HS-27A (cell line): Measurements from ENCODE around the gene MALAT1.
"Not testable (repeated sequence)": the region's sequence is repeated elsewhere in the genome, so short reads cannot be mapped to it uniquely, and the experiment has no call there.

Experiments used
- DNase-seq: peaks from one replicate; pipeline ENCODE4 v3.0.0-alpha.2; 2012; ENCODE audit warnings: low read depth, missing footprints

MALAT1 gene

DNA sequence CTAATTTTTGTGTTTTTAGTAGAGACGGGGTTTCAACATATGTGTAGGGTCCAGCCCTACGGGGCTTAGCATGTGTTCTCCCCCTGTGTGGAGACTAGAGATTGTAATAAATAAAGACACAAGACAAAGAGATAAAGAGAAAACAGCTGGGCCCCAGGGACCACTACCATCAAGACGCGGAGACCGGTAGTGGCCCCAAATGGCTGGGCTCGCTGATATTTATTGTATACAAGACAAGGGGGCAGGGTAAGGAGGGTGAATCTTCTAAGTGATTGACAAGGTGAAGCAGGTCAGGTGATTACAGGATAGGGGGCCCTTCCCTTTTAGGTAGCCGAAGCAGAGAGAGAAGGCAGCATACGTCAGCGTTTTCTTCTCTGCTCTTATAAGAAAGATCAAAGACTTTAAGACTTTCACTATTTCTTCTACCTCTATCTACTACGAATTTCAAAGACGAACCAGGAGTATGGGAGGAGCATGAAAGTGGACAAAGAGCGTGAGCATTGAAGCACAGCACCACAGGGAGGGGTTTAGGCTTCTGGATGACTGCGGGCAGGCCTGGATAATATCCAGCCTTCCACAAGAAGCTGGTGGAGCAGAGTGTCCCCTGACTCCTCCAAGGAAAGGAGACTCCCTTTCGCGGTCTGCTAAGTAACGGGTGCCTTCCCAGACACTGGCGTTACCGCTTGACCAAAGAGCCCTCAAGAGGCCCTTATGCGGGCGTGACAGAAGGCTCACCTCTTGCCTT, 23.1 kb downstream of the MALAT1 start:
- not testable (repeated sequence) for DNase-seq

GRCh38 chr11:65522718-65523630, 24.1 kb downstream of the MALAT1 start:
- DNase-seq, result not testable (repeated sequence)

- not testable (repeated sequence) for DNase-seq
Measured at GRCh38 chr11:65523631-65523968, 24.8 kb downstream of the MALAT1 start.

GRCh38 chr11:65524014-65524740, 25.3 kb downstream of the MALAT1 start:
- DNase-seq, result no peak

GRCh38 chr11:65524741-65525545, 26.1 kb downstream of the MALAT1 start, which contains the start of gene SCYL1:
SCYL1 (plus strand) TSS chr11:65525083; CDS start chr11:65525154, 71 bp downstream.
- peak; percentile 41 for DNase-seq

DNA sequence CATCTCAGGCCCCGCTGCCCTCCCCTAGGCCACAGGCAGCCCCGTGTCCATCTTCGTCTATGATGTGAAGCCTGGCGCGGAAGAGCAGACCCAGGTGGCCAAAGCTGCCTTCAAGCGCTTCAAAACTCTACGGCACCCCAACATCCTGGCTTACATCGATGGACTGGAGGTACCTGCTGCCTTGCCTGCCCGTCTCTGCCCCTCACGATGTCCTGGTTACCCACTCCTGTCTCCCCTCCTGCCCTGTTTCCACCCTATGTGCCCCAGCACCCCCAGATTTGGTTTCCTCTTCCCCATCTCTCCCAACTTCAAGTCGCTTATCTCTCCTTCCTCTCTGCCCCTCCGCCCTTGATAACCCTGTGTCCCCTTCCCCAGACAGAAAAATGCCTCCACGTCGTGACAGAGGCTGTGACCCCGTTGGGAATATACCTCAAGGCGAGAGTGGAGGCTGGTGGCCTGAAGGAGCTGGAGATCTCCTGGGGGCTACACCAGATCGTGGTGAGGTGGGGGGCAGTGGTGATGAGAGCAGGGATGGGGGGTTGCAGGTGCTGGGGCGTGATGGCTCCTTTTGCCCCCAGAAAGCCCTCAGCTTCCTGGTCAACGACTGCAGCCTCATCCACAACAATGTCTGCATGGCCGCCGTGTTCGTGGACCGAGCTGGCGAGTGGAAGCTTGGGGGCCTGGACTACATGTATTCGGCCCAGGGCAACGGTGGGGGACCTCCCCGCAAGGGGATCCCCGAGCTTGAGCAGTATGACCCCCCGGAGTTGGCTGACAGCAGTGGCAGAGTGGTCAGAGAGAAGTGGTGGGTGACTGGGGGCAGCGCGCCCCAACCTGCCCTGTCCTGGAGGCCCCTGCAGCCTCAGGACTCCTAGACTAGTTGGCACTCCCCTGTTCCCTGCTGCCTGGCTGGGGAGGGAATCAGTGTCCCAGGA, 27.0 kb downstream of the MALAT1 start:
- no peak for DNase-seq

GRCh38 chr11:65526744-65527143, 27.9 kb downstream of the MALAT1 start:
- DNase-seq, result no peak

GRCh38 chr11:65528819-65529350, 30.0 kb downstream of the MALAT1 start:
- no peak for DNase-seq

DNA sequence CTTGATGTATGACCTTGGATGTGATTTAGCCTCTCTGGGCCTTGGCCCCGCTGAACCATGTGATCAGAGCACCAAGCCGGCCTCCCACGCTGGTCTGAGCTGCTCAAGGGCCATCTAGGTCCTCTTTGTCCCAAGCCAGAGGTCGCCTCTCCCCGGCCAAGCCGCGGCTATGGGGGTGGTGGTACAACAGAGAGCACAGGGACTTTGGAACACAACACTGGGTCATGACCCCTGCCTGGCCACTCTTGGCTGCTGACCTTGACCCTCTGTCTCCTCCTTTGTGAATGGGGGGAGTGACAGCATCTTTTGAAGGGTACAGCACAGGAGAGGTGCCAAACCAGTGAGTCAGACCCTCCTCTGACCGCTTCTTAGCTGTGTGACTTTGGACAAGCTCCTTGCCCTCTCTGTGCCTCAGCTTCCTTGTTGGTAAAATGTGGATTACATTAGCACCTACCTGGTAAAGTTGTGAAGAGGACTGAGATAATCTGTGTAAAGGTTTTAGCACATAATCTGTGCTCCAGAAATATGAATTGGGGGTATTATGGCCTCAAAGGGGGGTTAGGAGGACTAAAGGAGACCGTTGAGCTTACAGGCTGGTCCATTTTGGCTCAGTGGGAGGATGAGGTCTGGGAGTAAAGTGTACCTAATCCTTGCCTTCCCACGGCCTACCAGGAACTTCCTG, 30.8 kb downstream of the MALAT1 start:
- no peak for DNase-seq

GRCh38 chr11:65530157-65530496, 31.3 kb downstream of the MALAT1 start:
- DNase-seq, result no peak

- DNase-seq, result no peak
Measured at GRCh38 chr11:65532388-65533064, 33.7 kb downstream of the MALAT1 start.

- no peak for DNase-seq
Measured at GRCh38 chr11:65535102-65535501, 36.3 kb downstream of the MALAT1 start.

DNA sequence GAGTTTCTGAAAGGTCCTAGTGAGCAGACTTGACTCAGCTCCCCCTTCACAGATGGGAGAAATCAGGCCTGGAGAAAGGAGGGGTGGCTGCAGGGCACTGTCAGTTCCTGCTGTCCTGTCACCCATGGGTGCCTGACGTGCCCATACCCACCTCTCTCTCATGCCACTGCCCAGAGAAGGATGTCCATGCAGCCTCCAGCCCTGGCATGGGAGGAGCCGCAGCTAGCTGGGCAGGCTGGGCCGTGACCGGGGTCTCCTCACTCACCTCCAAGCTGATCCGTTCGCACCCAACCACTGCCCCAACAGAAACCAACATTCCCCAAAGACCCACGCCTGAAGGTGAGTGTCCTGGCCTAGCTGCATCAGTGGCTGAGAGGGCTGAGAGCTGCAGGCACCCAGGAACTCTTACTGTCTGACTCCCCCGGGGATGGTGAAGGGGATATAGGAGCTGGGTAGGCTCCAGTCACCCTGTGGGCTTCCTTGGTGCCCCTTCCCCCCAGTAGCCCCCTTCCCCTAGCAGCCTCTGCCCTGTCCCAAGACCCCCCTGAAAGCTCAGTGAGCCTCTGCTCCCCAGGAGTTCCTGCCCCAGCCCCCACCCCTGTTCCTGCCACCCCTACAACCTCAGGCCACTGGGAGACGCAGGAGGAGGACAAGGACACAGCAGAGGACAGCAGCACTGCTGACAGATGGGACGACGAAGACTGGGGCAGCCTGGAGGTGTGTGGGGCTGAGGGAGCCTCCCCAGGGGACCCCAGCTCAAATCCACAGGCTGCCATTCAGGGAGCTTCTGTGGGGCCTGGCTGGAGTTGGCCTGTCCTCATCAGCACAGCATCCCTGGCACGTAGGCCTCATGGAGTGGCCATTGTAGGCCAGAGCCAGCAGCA, 37.8 kb downstream of the MALAT1 start:
- DNase-seq, result no peak

GRCh38 chr11:65537296-65537597, 38.4 kb downstream of the MALAT1 start:
- no peak for DNase-seq

GRCh38 chr11:65537620-65538231, 38.9 kb downstream of the MALAT1 start:
- DNase-seq, result no peak

DNA sequence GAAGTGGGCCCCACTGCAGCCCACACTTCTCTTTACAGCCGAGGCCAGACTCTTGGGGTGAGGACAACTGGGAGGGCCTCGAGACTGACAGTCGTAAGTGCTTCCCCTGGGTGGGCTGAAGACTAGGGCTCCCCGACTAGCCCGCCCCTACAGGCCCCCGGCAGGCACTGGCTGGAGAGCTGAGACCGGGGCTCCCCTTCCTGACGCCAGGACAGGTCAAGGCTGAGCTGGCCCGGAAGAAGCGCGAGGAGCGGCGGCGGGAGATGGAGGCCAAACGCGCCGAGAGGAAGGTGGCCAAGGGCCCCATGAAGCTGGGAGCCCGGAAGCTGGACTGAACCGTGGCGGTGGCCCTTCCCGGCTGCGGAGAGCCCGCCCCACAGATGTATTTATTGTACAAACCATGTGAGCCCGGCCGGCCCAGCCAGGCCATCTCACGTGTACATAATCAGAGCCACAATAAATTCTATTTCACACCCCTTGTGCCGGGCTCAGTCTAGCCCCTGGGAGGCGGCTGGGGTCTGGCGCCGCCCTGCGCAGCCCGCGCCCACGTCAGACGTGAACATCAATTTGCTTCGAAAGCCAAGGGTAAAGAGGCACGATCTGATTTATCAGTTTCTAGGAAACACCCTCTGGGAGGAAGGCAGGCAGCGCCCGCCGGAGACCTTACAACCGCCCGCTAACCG, 39.5 kb downstream of the MALAT1 start:
- no peak for DNase-seq
